Stimulated activated CD4-positive, alpha-beta T cell treated with anti-CD3 and anti-CD28 coated beads, Interleukin-15, amount 100 ng/mL, for 24 hours (primary cell): Measurements from ENCODE around the gene NFIX.

Experiments
- DNase-seq: peaks from one replicate; pipeline ENCODE4 v3.0.0-alpha.2; 2020

Gene NFIX

DNA sequence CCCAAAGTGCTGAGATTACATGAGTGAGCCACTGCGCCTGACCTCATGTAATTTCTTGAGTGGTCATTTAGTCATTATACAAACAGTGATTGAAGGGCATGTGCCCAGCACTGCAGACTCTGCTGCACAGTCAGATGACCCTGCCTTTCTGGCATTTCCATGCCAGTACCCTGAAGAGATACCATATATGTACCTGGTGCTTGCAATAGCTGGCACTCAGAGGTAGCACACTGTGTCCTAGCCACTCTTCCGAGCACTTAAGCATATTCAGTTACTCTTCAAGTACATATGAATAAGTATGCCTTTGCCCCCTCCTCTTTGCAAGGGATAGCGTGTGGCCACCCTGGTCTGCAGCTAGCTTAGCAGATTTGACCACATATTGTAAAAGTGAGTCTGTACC is 139.4 kb downstream of the NFIX start:
- no peak for DNase-seq

DNA sequence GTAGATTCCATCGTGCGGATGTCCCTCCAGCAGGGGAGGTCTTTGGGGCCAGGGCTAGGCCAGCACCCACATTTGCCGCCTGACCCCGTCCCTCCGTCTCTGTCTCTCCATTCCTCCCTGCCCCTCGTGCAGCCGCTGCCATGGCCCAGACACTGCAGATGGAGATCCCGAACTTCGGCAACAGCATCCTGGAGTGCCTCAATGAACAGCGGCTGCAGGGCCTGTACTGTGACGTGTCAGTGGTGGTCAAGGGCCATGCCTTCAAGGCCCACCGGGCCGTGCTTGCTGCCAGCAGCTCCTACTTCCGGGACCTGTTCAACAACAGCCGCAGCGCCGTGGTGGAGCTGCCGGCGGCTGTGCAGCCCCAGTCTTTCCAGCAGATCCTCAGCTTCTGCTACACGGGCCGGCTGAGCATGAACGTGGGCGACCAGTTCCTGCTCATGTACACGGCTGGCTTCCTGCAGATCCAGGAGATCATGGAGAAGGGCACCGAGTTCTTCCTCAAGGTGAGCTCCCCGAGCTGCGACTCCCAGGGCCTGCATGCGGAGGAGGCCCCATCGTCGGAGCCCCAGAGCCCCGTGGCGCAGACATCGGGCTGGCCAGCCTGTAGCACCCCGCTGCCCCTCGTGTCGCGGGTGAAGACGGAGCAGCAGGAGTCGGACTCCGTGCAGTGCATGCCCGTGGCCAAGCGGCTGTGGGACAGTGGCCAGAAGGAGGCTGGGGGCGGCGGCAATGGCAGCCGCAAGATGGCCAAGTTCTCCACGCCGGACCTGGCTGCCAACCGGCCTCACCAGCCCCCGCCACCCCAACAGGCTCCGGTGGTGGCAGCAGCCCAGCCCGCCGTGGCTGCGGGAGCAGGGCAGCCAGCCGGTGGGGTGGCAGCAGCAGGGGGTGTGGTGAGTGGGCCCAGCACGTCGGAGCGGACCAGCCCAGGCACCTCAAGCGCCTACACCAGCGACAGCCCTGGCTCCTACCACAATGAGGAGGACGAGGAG is 140.1 kb downstream of the NFIX start:
- DNase-seq, result no peak

DNA sequence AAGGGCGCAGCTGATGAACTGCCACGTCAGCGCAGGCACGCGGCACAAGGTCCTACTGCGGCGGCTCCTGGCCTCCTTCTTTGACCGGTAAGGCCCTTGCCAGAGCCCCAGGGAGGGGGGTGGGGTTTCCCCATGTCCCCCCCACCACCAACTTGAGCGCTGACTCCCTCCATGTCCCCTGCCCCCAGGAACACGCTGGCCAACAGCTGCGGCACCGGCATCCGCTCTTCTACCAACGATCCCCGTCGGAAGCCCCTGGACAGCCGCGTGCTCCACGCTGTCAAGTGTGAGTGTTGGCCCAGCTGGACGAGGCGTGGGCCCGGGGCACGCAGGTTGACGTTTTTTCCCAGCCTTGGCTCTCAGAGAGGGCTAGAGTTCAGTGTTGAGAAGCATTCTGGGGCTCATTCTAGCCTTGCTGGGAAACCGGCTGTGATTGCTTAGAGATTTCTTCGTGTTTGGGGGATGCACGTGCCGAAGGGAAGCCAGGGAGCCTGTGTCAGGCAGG is 142.1 kb downstream of the NFIX start:
- no peak for DNase-seq

DNA sequence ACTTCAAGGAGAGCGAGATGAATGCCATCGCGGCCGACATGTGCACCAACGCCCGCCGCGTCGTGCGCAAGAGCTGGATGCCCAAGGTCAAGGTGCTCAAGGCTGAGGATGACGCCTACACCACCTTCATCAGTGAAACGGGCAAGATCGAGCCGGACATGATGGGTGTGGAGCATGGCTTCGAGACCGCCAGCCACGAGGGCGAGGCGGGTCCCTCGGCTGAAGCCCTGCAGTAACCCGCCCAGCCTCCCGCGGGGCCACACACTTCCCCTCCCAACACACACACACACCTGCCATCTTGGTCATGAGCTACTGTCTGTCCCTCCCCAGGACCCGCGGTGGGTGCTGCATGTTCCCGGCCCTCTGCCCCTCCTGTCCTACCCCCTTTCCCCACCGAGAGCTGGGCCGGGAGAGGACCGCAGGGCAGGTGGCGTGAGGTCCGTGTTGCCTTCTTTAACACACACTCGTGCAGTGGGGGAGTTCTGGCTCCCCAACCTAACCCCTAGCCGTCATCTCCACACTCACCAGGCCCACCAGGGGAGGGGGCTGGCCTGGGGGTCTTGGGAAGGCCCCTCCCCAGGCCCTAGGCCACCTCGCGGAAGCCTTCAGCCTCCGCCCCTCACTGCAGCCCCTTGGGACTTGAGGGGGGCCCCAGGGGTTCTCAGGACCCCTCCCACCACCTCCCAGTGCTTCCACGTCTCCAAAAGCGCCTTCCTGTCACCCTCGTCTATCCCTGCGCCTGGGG is 143.1 kb downstream of the NFIX start:
- no peak for DNase-seq

DNA sequence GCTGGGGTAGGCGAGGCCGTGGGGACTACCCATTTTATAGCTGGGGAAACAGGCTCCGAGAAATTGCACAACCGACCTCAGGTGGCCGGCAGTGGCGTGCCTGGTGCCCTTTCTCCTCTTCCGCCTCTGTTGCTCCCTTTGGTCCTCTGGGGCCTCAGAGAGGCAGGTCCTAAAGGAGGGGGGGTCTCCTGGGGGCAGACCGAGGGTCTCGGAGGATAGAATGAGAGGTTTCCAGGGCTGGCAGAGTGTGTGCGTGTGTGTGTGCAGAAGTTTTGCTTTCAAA is 143.6 kb downstream of the NFIX start:
- DNase-seq, result no peak

DNA sequence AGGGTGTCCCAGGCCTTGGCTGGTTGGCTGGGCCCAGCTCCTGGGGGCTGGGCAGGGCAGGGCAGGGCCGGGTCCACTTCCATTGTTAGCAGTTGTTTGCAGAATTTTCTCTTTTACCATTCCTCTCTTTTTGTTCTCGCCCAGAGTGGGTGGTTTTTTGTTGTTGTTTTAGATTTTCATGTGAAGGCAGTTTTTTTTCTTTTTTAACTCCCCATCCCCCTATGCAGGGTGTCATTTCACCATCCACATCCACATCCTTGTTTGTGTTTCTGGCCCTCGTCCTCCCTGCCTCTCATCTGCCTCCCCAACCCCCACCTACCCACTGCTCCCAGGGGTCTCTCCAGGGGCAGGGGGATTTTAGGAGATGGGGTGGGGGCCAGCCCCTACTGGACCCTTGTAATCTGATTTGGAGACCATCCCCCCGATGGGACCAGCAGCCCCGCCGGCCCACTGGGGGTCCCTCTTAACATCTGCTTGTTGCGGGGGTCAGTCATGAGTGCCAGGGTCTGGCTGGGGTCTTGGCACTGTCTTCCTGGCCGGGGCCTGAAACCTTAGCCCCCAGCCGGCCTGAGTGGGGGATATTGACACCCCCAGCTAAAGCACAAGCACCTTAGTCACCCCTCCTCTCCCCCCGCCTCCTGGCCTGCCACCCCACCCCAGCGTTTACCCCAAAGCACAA is 144.5 kb downstream of the NFIX start:
- DNase-seq, result no peak

DNA sequence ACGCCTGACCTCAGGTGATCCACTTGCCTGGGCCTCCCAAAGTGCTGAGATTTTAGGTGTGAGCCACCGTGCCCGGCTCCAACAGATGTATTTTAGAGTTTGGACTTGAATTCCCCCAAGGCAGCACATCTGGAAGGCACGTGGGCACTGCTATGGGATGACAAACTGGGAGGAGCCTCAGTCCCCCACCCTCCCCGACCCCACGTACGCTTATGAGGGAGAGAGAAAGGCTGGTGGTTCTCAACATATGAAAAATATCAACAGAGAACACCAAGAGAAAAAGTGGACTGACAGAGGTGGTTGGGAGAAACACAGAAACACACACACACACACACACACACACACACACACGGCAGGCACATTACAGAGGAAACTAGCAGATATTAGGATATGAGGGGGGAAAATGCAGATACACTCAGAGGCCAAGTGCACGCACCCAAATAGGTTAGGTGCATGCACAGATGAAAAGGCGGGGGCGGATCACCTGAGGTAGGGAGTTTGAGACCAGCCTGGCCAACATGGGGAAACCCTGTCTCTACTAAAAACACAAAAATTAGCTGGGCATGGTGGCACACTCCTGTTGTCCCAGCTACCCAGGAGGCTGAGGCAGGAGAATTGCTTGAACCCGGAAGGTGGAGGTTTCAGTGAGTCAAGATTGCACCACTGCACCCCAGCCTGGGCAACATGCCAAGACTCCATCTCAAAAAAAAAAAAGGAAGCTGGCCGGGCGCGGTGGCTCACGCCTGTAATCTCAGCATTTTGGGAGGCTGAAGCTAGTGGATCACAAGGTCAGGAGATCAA is 151.7 kb downstream of the NFIX start:
- no peak for DNase-seq
